OCI-LY1 (cell line): ENCODE results near the gene ZAP70.

Source experiments
- H2AFZ ChIP-seq: fragments of 200-600 bp; sonication (generic), shearing (Covaris generic); 2 replicates; pipeline ENCODE4 v1.6.0; 2014; ENCODE audit warnings: antibody characterized with exemption, mild to moderate bottlenecking, low read length
- H3F3A ChIP-seq: fragments of 200-600 bp; sonication (generic), shearing (Covaris generic); 2 replicates; pipeline ENCODE4 v1.6.0; 2014; ENCODE audit warnings: mild to moderate bottlenecking, antibody characterized with exemption, low read length, moderate library complexity; ENCODE audit not compliant: insufficient read depth
- H3K27ac ChIP-seq: fragments of 200-600 bp; sonication (generic); 2 replicates; pipeline ENCODE4 v1.5.1; 2014; ENCODE audit warnings: low read length, mixed run types, mild to moderate bottlenecking, low read depth; ENCODE audit not compliant: poor library complexity, severe bottlenecking
- H3K27me3 ChIP-seq: fragments of 200-600 bp; sonication (generic); 2 replicates; pipeline ENCODE4 v1.6.0; 2014; ENCODE audit warnings: antibody characterized with exemption, mild to moderate bottlenecking, low read length, moderate library complexity; ENCODE audit not compliant: insufficient read depth
- H3K36me3 ChIP-seq: fragments of 200-600 bp; sonication (generic); 2 replicates; pipeline ENCODE4 v1.6.1; 2014; ENCODE audit warnings: mild to moderate bottlenecking, antibody characterized with exemption, low read length, moderate library complexity, mixed read lengths; ENCODE audit not compliant: insufficient read depth
- H3K4me1 ChIP-seq: fragments of 200-600 bp; sonication (generic); 2 replicates; pipeline ENCODE4 v1.5.1; 2014; ENCODE audit warnings: mild to moderate bottlenecking, low read length, moderate library complexity; ENCODE audit not compliant: insufficient read depth, severe bottlenecking
- H3K4me2 ChIP-seq: fragments of 200-600 bp; sonication (generic), shearing (Covaris generic); 2 replicates; pipeline ENCODE4 v1.6.1; 2014; ENCODE audit warnings: low read length
- H3K4me3 ChIP-seq: fragments of 200-600 bp; sonication (generic); 2 replicates; pipeline ENCODE4 v1.5.1; 2014; ENCODE audit warnings: low read length, low read depth, mild to moderate bottlenecking, mixed read lengths; ENCODE audit not compliant: poor library complexity, severe bottlenecking
- H3K79me2 ChIP-seq: fragments of 200-600 bp; shearing (Covaris generic); 2 replicates; pipeline ENCODE4 v1.6.1; 2016; ENCODE audit warnings: mixed run types, low read length, mixed read lengths; ENCODE audit not compliant: insufficient read depth
- H3K9ac ChIP-seq: fragments of 200-600 bp; sonication (generic), shearing (Covaris generic); 2 replicates; pipeline ENCODE4 v1.6.1; 2014; ENCODE audit warnings: mild to moderate bottlenecking, low read length, mixed read lengths
- H3K9me2 ChIP-seq: fragments of 200-600 bp; sonication (generic), shearing (Covaris generic); 2 replicates; pipeline ENCODE4 v1.6.1; 2014; ENCODE audit warnings: low read depth, mild to moderate bottlenecking, low read length, mixed read lengths
- H3K9me3 ChIP-seq: fragments of 200-600 bp; shearing (Covaris generic); 2 replicates; pipeline ENCODE4 v1.6.1; 2014; ENCODE audit warnings: low read length, mixed read lengths
- H4K20me1 ChIP-seq: fragments of 200-600 bp; sonication (generic), shearing (Covaris generic); 2 replicates; pipeline ENCODE4 v1.6.0; 2016; ENCODE audit warnings: mild to moderate bottlenecking, low read length; ENCODE audit not compliant: insufficient read depth
- CTCF ChIP-seq: fragments of 200-600 bp; sonication (generic), shearing (Covaris generic); IDR thresholded peaks from 2 replicates; pipeline ENCODE4 v1.5.1; 2017; ENCODE audit warnings: mild to moderate bottlenecking, antibody characterized with exemption, low read length, moderate library complexity, mixed read lengths
- EZH2 ChIP-seq: fragments of 200-600 bp; sonication (generic), shearing (Covaris generic); IDR thresholded peaks from 2 replicates; pipeline ENCODE4 v1.8.0; 2017; ENCODE audit warnings: borderline replicate concordance, mixed run types, mild to moderate bottlenecking, antibody characterized with exemption, low read length, moderate library complexity, mixed read lengths

ZAP70 gene

GRCh38 chr2:97733341-97734035 lies 20.1 kb downstream of the ZAP70 start:
- Histone ChIP-seq H3K9ac (no peak overlapping the region), H3K9me2 (no peaks in the 10 kb centered on the region), H3K36me3 (no peaks in the 10 kb centered on the region), H3K4me2 (no peak overlapping the region), H3K27me3 (no peaks in the 10 kb centered on the region), H3K4me3 (no peak overlapping the region), H3K79me2 (no peaks in the 10 kb centered on the region), H3K4me1 (no peaks in the 10 kb centered on the region), H4K20me1 (no peaks in the 10 kb centered on the region), H3K9me3 (0 out of 2 replicates have a peak, but pooled peaks cover 2% of the 10 kb centered on the region), H2AFZ (no peak overlapping the region), H3F3A (no peaks in the 10 kb centered on the region), H3K27ac (no peak overlapping the region)
- TF ChIP-seq CTCF (no peak), EZH2 (no peak)

- no peak overlapping the region for H3K27ac ChIP-seq
- H3K4me1 ChIP-seq = no peaks in the 10 kb centered on the region
- TF ChIP-seq CTCF (no peak), EZH2 (no peak)
- no peaks in the 10 kb centered on the region for H4K20me1 ChIP-seq
- H3K79me2 ChIP-seq = no peaks in the 10 kb centered on the region
- no peaks in the 10 kb centered on the region for H3F3A ChIP-seq
- H3K9me2 ChIP-seq = no peaks in the 10 kb centered on the region
- no peak overlapping the region for H3K4me3 ChIP-seq
- H3K27me3 ChIP-seq = no peaks in the 10 kb centered on the region
- H3K36me3 ChIP-seq = no peaks in the 10 kb centered on the region
- no peak overlapping the region for H2AFZ ChIP-seq
- no peak overlapping the region for H3K4me2 ChIP-seq
- H3K9ac ChIP-seq = no peak overlapping the region
- 0 out of 2 replicates have a peak, but pooled peaks cover 2% of the 10 kb centered on the region for H3K9me3 ChIP-seq
Measured at GRCh38 chr2:97734061-97735051, 21.0 kb downstream of the ZAP70 start.

DNA sequence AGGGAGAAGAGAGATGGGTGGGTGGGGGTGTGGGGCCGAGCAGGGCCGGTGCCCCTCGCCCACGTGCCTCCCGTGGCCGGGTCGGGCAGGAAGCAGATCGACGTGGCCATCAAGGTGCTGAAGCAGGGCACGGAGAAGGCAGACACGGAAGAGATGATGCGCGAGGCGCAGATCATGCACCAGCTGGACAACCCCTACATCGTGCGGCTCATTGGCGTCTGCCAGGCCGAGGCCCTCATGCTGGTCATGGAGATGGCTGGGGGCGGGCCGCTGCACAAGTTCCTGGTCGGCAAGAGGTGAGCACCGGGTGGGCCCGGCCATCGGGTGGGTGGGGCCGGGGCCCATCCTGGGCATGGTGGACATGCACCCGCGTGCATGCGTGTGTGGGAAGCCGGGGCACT lies 21.8 kb downstream of the ZAP70 start:
- Histone ChIP-seq H3K9me3 (0 out of 2 replicates have a peak, but pooled peaks cover 2% of the 10 kb centered on the region), H3K36me3 (no peaks in the 10 kb centered on the region)
- TF ChIP-seq EZH2 (no peak), CTCF (no peak)

More for the DNA sequence above, 21.8 kb downstream of the ZAP70 start:
- Histone ChIP-seq H3F3A (no peaks in the 10 kb centered on the region), H3K4me2 (no peak overlapping the region), H3K4me1 (no peaks in the 10 kb centered on the region), H3K9me2 (no peaks in the 10 kb centered on the region), H4K20me1 (no peaks in the 10 kb centered on the region), H2AFZ (no peak overlapping the region), H3K79me2 (no peaks in the 10 kb centered on the region), H3K27ac (no peak overlapping the region), H3K27me3 (no peaks in the 10 kb centered on the region), H3K4me3 (no peak overlapping the region), H3K9ac (no peak overlapping the region)
